HG02678 (cell line): Measurements from ENCODE around the gene RWDD1.

Source experiments
- ATAC-seq: cut with Tn5 transposase; IDR thresholded peaks from one replicate; pipeline ENCODE4 v1.9.1; 2021; ENCODE audit warnings: mild to moderate bottlenecking, moderate library complexity; ENCODE audit not compliant: unreplicated experiment

Gene RWDD1

GRCh38 chr6:116570856-116571682 lies at the start of gene RWDD1:
Gene RWDD1 (plus strand): TSS chr6:116571504. CDS start chr6:116571583, 79 bp downstream.
- ATAC-seq: peak; percentile 93

GRCh38 chr6:116522896-116523295 lies 48.4 kb upstream of the RWDD1 start:
- ATAC-seq: no peak

GRCh38 chr6:116524236-116524635 lies 47.1 kb upstream of the RWDD1 start:
- ATAC-seq: no peak

- no peak for ATAC-seq
Measured at GRCh38 chr6:116528133-116528532, 43.2 kb upstream of the RWDD1 start.

- no peak for ATAC-seq
Measured at GRCh38 chr6:116528780-116529179, 42.5 kb upstream of the RWDD1 start.

GRCh38 chr6:116529466-116530290 lies 41.6 kb upstream of the RWDD1 start:
- no peak for ATAC-seq

GRCh38 chr6:116530436-116530835 lies 40.9 kb upstream of the RWDD1 start:
- ATAC-seq: no peak

GRCh38 chr6:116531675-116532570 lies 39.4 kb upstream of the RWDD1 start:
- peak; percentile 81 for ATAC-seq

GRCh38 chr6:116533233-116533957 lies 37.9 kb upstream of the RWDD1 start:
- ATAC-seq: no peak

GRCh38 chr6:116535109-116535508 lies 36.2 kb upstream of the RWDD1 start:
- ATAC-seq: no peak

- no peak for ATAC-seq
Measured at GRCh38 chr6:116536216-116536621, 35.1 kb upstream of the RWDD1 start.

- no peak for ATAC-seq
Measured at GRCh38 chr6:116542426-116542825, 28.9 kb upstream of the RWDD1 start.

GRCh38 chr6:116543149-116543548 lies 28.2 kb upstream of the RWDD1 start:
- no peak for ATAC-seq

GRCh38 chr6:116545651-116546050 lies 25.7 kb upstream of the RWDD1 start, which contains the start of gene TRAPPC3L:
Gene TRAPPC3L (minus strand): TSS chr6:116545684. CDS start chr6:116545514, 170 bp downstream.
- no peak for ATAC-seq

GRCh38 chr6:116547358-116547757 lies 23.9 kb upstream of the RWDD1 start:
- ATAC-seq: no peak

- no peak for ATAC-seq
Measured at GRCh38 chr6:116550796-116551195, 20.5 kb upstream of the RWDD1 start.

- ATAC-seq: no peak
Measured at GRCh38 chr6:116553451-116553850, 17.9 kb upstream of the RWDD1 start, which contains the start of gene CALHM4. Gene CALHM4 (plus strand): TSS chr6:116553751. CDS start chr6:116553794, 43 bp downstream.

GRCh38 chr6:116556065-116556464 lies 15.2 kb upstream of the RWDD1 start:
- no peak for ATAC-seq

- ATAC-seq: no peak
Measured at GRCh38 chr6:116556814-116557415, 14.4 kb upstream of the RWDD1 start.

- no peak for ATAC-seq
Measured at GRCh38 chr6:116557893-116558292, 13.4 kb upstream of the RWDD1 start.
